Astrocyte (in vitro differentiated cells and primary cell): ENCODE data around the gene CD79A. TPM values are rescaled to one million over a fixed set of nuclear protein-coding genes. Genes with fewer than 3 reads are reported as not detected.

ENCODE experiments used
- DNase-seq: peaks from one replicate; pipeline ENCODE4 v3.0.0-alpha.2; 2010; ENCODE audit warnings: low read depth
- FAIRE-seq: peaks from 2 replicates; lab custom pipeline; 2011; peaks lifted over from hg19 to GRCh38; lab: Jason Lieb, UNC
- H2AFZ ChIP-seq: 2 replicates; pipeline ENCODE4 v1.6.0; 2012; ENCODE audit warnings: low read depth, low read length, inconsistent platforms
- H3K27ac ChIP-seq: 2 replicates; pipeline ENCODE4 v1.5.1; 2011; ENCODE audit warnings: low read depth, low read length, inconsistent platforms
- H3K27me3 ChIP-seq: 2 replicates; pipeline ENCODE4 v1.6.0; 2011; ENCODE audit warnings: low read length, inconsistent platforms; ENCODE audit not compliant: insufficient read depth
- H3K36me3 ChIP-seq: 2 replicates; pipeline ENCODE4 v1.5.1; 2011; ENCODE audit warnings: low read length, inconsistent platforms; ENCODE audit not compliant: insufficient read depth
- H3K4me1 ChIP-seq: 2 replicates; pipeline ENCODE4 v1.5.1; 2011; ENCODE audit warnings: low read length, inconsistent platforms; ENCODE audit not compliant: insufficient read depth
- H3K4me2 ChIP-seq: 2 replicates; pipeline ENCODE4 v1.6.0; 2012; ENCODE audit warnings: low read length, inconsistent platforms
- H3K4me3 ChIP-seq: 2 replicates; pipeline ENCODE4 v1.5.1; 2011; ENCODE audit warnings: low read depth, mild to moderate bottlenecking, low read length, inconsistent platforms; ENCODE audit not compliant: insufficient read depth
- H3K79me2 ChIP-seq: 2 replicates; pipeline ENCODE4 v1.6.0; 2012; ENCODE audit warnings: mild to moderate bottlenecking, low read length, inconsistent platforms; ENCODE audit not compliant: insufficient read depth
- H3K9ac ChIP-seq: 2 replicates; pipeline ENCODE4 v1.6.0; 2012; ENCODE audit warnings: mild to moderate bottlenecking, low read length, inconsistent platforms
- H3K9me3 ChIP-seq: 2 replicates; pipeline ENCODE4 v1.5.1; 2012; ENCODE audit warnings: low read depth, mild to moderate bottlenecking, low read length, inconsistent platforms; ENCODE audit not compliant: insufficient read depth
- H4K20me1 ChIP-seq: 2 replicates; pipeline ENCODE4 v1.6.0; 2012; ENCODE audit warnings: low read length, inconsistent platforms; ENCODE audit not compliant: insufficient read depth
- H3K27ac Mint-ChIP-seq: one replicate; pipeline ENCODE4 v1.8.0; 2021; ENCODE audit warnings: mild to moderate bottlenecking, mixed read lengths; ENCODE audit not compliant: unreplicated experiment
- H3K27me3 Mint-ChIP-seq: one replicate; pipeline ENCODE4 v1.8.0; 2021; ENCODE audit warnings: low read depth, mixed read lengths; ENCODE audit not compliant: unreplicated experiment
- H3K36me3 Mint-ChIP-seq: one replicate; pipeline ENCODE4 v1.8.0; 2021; ENCODE audit warnings: low read depth, mixed read lengths; ENCODE audit not compliant: unreplicated experiment
- H3K4me1 Mint-ChIP-seq: one replicate; pipeline ENCODE4 v1.8.0; 2021; ENCODE audit warnings: low read depth, mixed read lengths; ENCODE audit not compliant: unreplicated experiment
- H3K4me3 Mint-ChIP-seq: one replicate; pipeline ENCODE4 v1.8.0; 2021; ENCODE audit warnings: mild to moderate bottlenecking, moderate library complexity, mixed read lengths; ENCODE audit not compliant: unreplicated experiment
- H3K9me3 Mint-ChIP-seq: one replicate; pipeline ENCODE4 v1.8.0; 2021; ENCODE audit warnings: mild to moderate bottlenecking, mixed read lengths; ENCODE audit not compliant: unreplicated experiment
- CTCF ChIP-seq: IDR thresholded peaks from 2 replicates; pipeline ENCODE4 v1.5.1; 2011; ENCODE audit warnings: low read depth, mild to moderate bottlenecking, inconsistent platforms, low read length, moderate library complexity; ENCODE audit not compliant: insufficient read depth
- EZH2 ChIP-seq: IDR thresholded peaks from 2 replicates; pipeline ENCODE4 v1.6.1; 2012; ENCODE audit warnings: mild to moderate bottlenecking, low read length, inconsistent platforms; ENCODE audit not compliant: insufficient read depth
- total RNA-seq: library from RNA; stranded (reverse); gene quantifications from 2 replicates; pipeline ENCODE4 v1.2.1, GENCODE V29; 2021

CD79A gene
- total RNA-seq, 1 donor from 2014 or later = 0.30 TPM

- Histone ChIP-seq H3K4me1 (no peaks in the 10 kb centered on the region), H3K4me2 (no peak overlapping the region), H3K79me2 (no peaks in the 10 kb centered on the region), H3K4me3 (no peak overlapping the region), H4K20me1 (no peaks in the 10 kb centered on the region), H3K36me3 (no peaks in the 10 kb centered on the region), H3K9me3 (no peaks in the 10 kb centered on the region), H2AFZ (no peak overlapping the region), H3K9ac (no peak overlapping the region), H3K27ac (no peak overlapping the region), H3K27me3 (peaks cover 4% of the 10 kb centered on the region)
- FAIRE-seq (no peak), DNase-seq (no peak)
- no peak overlapping the region for H3K27ac Mint-ChIP-seq
- peaks cover 40% of the 10 kb centered on the region for H3K27me3 Mint-ChIP-seq
- no peak for TF ChIP-seq EZH2
- TF ChIP-seq CTCF = no peak
- peaks cover 2% of the 10 kb centered on the region for H3K9me3 Mint-ChIP-seq
- no peaks in the 10 kb centered on the region for H3K4me1 Mint-ChIP-seq
- H3K36me3 Mint-ChIP-seq = no peaks in the 10 kb centered on the region
- H3K4me3 Mint-ChIP-seq = no peak overlapping the region
Observed at GRCh38 chr19:41839211-41839610, 37.9 kb upstream of the CD79A start.

GRCh38 chr19:41843371-41843770 is 33.7 kb upstream of the CD79A start:
- Mint-ChIP-seq H3K9me3 (peaks cover 2% of the 10 kb centered on the region), H3K36me3 (no peaks in the 10 kb centered on the region), H3K4me3 (no peak overlapping the region)

More at GRCh38 chr19:41843371-41843770, 33.7 kb upstream of the CD79A start:
- H3K4me1 ChIP-seq = no peaks in the 10 kb centered on the region
- H3K4me3 ChIP-seq = no peak overlapping the region
- no peak overlapping the region for H2AFZ ChIP-seq
- no peak for DNase-seq
- H3K36me3 ChIP-seq = no peaks in the 10 kb centered on the region
- H3K9ac ChIP-seq = no peak overlapping the region
- H4K20me1 ChIP-seq = no peaks in the 10 kb centered on the region
- peaks cover 4% of the 10 kb centered on the region for H3K27me3 ChIP-seq
- TF ChIP-seq EZH2 = no peak
- TF ChIP-seq CTCF = no peak
- H3K27me3 Mint-ChIP-seq = peaks cover 24% of the 10 kb centered on the region
- H3K27ac Mint-ChIP-seq = no peak overlapping the region
- no peak overlapping the region for H3K27ac ChIP-seq
- H3K79me2 ChIP-seq = no peaks in the 10 kb centered on the region
- no peaks in the 10 kb centered on the region for H3K4me1 Mint-ChIP-seq
- H3K9me3 ChIP-seq = no peaks in the 10 kb centered on the region
- FAIRE-seq = no peak
- H3K4me2 ChIP-seq = no peak overlapping the region
